DMS 273 (cell line): ENCODE measurements around the gene SLC9A7.
A peak's percentile ranks its signal among the peaks of the same experiment; 100 is the strongest.
"Not testable (repeated sequence)": the region's sequence is repeated elsewhere in the genome, so short reads cannot be mapped to it uniquely, and the experiment has no call there.

Experiments used
- DNase-seq: peaks from one replicate; lab custom pipeline; 2025; ENCODE audit not compliant: unreplicated experiment; lab: John Stamatoyannopoulos, UW

Gene SLC9A7

DNA sequence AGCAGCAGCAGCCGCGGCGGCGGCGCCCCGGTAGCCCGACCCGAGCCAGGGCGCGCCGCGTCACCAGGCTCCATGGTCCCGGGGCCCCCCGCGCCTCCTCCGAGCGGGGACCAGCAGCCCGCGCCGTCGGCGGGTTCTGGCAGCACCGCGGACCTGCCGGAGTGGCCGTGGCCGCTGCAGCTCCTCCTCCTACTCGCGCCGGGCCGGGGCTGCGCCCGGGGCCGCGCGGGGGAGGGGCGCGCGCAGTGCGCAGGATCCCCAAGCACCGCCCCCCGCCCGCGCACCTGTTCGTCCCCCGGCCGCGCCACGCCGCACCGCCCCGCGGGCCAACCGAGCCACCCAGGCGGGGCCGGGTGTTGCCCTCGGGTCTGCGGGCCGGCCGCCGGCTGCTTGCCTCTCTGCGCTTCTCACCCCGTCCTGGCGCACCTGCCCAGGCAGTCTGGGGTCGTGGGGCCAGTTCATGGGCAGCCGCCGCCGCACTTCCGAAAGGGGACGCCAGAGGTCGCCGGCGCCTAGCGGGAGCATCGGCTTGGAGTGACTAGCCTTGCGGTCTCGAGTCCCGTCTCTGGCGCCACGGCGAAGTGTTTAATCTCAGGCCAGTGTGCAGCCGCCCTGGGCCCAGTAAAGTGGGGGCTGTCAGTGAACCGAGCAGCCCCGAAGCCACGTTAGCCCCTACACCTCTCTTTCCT, at the start of gene SLC9A7:
TSS of gene SLC9A7 (minus strand) at position 163 of the 689 bp plus-strand sequence. CDS start at position 74, 89 bp downstream.
- DNase-seq = peak; percentile 92

DNA sequence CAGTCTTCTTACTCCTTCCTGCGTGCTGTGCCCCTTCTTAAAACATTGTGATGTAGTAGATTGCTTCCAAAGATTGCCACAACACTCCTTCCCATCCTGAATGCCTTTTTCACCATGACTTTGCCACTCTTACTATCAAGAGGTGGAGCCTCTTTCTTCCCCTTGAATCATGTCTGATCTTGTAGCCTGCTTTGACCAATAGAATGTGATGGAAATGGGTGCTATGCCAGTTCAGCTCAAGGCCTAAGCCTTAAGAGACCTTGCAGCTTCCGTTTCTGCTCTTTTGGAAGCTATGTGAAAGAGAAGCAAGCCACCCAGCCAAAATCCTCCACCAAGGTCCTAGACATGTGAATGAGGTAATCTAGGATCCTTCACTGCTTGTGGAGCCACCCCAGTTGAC, 46.4 kb upstream of the SLC9A7 start:
- DNase-seq = no peak

DNA sequence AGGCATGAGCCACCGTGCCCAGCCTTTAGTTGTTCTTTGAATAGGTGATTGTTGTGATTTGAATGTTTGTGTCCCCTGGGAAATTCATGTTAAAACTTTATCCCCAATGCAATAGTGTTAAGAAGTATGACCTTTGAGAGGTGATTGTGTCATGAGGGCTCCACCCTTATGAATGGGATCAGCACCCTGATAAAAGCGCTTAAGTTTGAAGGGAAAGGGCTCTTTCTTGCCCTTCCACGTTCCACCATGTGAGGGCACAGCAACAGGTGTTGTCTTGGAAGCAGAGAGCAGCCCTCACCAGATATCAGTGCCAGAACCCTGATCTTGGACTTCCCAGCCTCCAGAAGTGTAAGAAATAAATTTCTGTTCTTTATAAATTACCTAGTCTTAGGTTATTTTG, 44.2 kb upstream of the SLC9A7 start:
- peak; percentile 56 for DNase-seq

DNA sequence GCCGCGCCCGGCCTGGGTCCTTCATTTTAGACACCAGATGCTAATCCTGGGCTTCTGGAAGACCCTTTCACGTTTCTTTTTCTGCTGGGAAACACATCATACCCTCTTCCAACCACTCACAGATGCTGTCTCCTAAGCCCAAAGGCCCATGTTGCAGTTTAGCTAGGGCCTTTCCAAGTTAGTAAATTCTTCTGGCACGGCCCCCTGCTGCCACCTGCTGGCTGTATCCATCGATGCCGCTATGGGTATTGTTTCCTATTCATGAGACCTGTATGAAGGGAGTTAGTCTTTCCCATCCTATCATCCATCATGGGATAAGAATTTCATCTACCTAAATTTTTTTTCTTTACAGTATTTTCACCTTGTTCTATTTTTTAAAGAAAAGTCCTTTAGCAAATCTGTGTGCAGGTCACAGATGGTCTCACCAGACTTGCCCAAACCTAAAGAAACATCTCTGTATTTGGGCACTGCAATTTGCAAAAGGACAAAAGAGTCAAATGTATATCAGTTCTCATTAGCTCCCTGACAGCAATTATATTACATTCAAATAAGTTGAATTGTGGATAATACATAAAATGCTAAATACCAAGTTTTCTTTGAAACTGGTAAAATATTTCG, 37.8 kb upstream of the SLC9A7 start:
- DNase-seq = peak; percentile 84

DNA sequence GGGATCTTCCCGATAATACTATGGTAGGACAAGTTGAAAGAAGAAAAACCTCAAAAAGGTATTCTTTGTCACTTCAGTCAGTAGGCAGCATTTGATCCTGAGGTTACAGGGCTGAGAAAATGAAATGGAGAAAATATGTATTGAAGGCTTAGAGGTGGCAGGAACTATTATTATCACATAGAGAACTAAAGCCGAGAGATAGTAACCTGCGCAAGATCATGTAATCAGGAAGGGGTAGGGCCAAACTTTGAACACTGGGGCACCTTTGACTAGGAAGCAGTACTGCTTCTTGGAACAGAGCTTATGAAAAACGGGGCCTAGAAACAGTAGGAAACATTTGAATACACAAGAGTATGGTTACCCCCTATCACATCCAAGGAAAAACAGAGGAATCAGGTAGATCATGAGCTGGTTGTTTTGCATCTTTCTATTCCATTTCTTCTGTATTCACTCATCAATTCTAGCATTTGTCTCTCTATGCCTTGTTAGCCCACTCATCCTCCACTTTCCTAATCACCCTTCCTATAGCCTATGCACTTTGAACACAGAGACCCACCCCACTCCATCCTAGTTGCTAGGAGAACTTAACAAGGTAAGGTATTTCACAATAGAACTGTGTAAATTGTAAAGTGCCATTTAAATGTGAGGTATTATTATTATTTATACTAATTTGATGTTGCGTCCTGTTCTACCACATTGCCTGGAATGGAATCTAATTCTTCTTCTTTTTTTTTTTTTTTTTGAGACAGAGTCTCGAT, 34.6 kb upstream of the SLC9A7 start:
- no peak for DNase-seq

DNA sequence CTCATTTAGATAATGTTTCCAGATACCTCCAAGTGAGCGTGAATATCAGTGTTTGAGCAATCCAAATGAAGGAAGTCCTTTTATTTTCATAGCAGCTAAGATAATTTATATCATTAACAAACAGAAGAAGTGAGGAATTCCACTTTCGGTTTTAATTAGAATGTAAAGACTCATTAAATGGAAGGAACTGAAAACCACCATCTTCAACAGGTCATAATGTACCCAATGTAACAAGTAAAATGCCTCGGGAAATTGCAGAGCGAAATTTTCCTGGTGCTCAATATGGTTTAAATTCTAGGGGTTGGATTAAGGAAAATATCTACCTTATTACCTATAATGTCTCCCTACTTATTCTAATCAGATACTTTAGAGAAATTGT, 33.9 kb upstream of the SLC9A7 start:
- DNase-seq = no peak

DNA sequence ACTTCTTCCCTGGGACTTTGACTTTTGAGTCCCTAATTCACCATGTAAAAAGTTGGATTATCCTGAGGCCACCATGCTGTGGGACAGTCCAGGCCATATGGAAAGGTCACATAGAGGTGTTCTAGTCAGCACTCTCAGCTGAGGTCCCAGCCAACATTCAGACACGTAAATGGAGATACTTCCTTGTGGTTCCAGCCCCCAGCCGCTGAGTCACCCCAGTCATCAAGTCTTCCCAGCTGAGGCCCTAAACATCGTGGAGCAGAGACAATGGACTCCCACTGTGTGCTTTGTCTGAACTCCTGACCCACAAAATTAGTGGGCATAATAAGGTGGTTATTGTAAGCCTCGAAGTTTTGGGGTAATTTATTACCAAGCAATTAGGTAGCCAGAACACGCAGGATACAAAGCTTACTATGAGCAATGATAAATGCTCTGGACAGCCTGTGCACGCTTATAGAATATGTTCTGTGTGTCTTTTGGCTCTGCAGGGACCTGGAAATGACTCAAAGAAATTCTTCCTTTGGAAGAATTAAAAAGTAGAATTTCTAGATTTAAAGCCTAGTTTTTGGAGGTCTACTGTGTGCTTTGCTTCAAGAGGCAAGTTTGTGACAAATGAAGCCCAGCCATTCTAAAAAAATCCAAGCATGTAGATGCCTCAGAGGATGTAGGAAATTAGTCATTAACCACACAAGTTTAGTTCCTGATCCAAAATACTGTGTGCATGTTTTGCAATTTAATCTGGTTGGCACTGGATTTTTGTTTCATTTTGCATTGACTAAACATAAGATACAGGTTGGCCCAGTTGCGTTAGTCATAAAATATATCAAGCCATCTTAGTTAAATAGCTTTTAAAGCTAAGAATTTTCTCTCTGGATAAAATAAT, 33.2 kb upstream of the SLC9A7 start:
- no peak for DNase-seq

DNA sequence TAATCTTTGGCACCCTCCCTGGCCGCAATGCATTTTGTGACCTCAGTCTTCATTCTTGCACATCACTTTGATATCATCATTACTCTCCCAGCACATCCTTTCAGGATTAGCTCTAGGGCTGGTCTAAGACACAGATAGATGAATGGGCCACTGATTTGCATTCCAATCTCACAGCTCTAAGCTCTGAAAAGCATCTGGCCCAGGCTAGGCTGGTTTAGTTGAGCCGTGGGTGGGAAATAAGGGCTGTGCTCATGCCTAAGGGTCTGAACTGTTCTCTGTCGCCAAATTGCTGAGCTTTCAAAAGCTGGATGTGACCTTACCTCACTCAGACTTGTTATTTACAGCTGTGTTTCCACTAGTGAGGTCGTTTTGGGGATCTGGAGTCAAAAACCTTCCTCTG, 30.0 kb upstream of the SLC9A7 start:
- no peak for DNase-seq

DNA sequence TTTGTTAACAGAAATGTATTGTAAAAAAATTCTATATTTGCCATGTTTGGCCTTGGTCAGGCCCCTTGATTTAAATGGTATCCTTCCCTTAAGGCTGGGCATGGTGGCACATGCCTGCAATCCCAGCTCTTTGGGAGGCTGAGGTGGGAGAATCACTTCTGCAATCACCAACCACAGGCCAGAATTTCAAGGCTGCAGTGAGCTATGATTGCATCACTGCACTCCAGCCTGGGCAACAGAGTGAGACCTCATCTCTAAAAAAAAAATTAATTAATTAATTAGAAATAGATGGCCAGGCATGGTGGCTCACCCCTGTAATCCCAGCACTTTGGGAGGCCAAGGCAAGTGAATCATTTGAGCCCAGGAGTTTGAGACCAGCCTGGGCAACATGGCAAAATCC, 25.5 kb upstream of the SLC9A7 start:
- not testable (repeated sequence) for DNase-seq

DNA sequence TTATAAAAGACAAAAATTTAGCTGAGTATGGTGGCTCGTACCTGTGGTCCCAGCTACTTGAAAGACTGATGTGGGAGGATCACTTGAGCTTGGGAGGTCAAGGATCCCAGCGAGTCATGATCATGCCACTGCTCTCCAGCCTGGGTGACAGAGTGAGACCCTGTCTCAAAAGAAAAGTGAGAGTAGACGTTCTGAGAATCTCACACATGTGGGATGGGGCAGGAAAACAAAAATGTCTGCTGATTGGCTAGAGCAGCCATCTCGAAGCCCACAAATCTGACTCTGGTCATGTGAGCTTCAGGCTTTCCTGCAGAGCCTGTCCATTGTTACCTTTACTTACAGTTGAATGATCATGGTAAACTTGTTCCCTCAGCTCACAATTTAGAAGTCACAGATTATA, 23.1 kb upstream of the SLC9A7 start:
- no peak for DNase-seq

DNA sequence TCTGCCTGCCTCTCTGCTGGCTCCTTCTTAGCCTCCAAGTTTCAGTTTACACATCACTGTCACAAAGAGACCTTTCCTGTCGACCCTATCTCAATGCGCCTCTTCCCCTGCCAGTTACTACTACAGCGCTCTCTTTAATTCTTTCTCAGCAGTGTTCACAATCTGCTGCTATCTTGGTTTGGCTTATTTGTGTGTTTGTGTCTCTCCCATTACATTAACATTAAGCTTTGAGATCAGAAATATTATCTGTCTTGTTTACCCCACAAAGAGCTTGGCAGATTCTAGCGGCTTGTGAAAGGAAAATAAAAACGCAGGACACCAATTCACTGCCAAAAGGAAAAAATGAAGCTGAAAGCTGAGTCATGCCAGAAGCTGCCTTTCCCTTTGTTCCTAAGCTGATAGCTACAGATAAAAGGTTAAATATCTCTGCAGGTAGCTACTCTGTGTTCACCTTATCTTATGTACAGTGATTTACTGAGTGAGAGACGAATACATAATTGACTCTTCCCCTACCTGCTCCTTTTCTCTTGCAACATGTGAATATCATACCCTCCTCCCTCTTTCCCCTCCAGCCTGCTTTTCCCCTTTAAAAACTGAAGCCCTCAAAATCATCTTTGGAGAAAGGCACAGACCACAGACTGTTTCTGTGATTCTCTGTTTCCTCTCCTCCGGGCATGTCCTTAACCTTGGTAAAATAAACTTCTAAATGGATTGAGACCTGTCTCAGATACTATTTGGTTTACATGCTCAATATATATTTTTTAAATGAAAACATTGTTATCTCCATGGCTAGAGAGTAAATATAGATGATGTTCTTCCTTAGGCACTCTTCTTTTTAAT, 19.3 kb upstream of the SLC9A7 start:
- peak; percentile 18 for DNase-seq

DNA sequence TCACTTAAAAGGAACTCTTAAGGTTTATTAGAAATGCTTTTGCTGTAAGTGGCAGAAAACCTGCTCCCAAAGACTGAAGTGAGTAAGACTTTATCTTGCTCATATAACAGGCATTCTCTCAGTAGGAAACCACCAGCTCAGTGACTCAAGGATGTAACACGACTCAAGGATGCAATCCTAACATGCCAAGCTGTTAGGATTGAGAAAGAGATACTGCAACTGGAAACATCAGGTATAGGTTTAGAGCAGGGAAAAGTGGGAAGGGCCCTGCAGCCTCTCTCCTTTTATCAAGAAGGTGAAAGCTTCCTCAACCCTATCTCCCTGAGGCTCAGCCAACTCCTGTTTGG, 11.9 kb upstream of the SLC9A7 start:
- no peak for DNase-seq

DNA sequence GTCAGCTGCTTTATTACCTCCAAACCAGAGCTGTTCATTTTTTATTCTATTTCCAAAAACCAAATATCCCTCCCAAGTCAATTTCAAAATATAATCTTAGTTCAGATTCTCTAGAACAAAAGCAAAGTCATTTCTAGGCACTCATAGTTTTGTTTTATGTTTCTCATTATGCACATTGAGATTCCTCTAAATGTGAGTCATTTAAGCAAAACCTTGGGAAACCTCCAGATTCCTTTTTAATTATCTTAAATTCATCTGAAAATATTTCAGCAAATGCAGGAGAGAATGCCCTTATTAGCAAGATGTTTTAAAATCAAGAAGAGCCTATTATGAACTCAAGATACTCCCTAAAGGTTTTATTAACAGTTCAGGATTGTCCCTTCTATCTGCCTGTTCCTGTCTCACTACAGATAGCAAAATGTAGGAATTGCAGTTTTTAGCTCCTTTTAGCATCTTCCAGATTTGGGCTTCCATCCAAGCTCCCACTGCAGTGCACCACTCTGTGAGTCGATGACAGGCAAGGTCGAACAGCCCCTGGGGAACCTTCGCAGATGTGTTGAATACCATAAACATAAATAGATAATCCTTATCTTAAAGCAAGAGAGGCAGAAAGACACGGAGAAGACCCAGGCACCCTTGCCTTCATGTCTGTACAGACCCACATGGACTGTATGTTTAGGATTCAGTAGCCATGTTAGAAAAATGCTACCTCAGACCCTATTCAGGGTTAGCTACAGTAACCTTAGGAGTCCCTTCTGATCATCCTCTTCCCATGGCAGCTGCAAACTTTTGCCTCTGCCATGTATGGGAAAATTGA, 11.3 kb upstream of the SLC9A7 start:
- DNase-seq = no peak

DNA sequence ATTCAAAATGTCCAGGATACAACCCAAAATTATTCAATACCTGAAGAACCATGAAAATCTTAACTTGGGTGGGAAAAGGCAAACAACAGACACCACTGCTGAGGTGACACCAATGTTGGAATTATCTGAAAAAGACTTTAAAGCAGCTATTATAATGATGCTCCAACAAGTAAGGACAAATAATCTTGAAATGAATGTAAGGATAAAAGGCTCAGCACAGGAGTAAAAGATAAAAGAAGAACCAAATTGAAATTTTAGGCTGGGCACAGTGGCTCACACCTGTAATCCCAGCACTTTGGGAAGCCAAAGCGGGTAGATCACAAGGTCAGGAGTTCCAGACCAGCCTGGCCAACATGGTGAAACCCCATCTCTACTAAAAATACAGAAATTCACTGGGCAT, 4.0 kb upstream of the SLC9A7 start:
- DNase-seq = no peak

DNA sequence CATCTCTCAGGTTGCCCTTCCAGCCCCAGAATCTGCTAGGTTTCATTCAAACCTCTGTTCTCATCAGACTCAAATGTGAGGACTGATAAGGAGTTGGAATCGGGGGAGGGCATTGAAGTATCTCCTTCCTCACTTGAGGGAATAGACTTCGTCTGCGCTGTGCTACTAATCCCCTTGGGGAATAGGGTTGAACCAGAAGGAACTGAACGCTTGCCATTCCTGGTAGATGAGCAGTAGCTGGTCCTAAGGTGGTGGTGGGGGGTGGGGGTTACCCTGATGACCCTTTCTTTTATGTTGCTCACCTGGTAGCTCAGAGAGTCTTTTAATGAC, 692 bp upstream of the SLC9A7 start:
- no peak for DNase-seq

DNA sequence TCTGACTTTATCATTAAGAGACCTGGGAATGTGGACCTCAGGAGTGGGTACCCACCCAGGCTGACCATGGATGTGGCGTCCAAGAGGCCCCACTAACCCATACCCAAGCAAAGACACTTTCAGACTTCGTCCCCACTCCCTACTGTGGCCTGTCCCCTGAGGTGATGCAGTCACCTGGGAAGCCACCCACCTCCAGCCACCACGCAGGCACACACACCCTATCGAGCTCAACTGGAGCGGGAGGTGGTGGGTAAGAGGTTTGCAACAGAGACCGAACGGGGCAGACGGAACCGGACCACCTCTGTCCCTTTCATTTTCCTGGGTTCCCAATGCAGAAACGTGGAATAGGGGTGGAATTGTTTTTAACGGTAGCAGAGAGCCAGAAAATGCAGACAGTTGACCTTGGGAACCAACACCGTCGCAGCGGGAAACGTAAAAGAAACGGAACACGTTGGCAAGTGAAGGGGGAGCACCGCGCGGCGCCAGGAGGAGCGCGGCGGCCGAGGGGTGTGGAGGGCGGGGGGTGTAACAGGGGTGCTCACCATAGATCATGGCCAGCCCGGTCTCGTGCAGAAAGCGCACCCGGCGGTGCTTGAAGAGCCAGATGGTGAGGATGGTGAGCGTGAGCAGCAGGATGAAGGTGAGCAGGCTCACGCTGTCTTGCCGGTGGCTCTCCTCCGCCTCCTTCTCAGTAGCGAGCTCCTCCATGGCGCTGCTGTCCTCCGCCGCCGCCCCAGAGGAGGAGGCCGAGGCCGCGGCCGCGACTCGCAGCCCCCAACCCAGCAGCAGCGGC, 559 bp downstream of the SLC9A7 start:
- peak; percentile 78 for DNase-seq

DNA sequence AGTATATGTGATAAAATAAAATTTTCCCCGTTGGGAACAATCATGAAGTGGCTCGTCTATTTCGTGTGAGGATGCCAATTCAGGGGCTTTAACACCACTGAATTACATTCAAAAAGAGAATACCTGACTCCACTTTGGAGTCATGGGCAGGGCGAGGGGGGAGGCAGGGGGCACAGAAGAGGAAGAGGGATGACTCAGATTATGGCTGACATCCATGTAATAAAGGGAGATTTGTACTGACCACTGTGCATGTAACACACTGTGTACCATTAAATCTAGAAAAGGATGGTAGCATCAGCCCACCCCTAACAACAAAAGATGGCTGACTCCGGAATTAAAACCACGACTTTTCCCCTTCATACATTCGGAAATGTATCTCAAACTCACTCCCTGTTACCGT, 1.3 kb downstream of the SLC9A7 start:
- no peak for DNase-seq

DNA sequence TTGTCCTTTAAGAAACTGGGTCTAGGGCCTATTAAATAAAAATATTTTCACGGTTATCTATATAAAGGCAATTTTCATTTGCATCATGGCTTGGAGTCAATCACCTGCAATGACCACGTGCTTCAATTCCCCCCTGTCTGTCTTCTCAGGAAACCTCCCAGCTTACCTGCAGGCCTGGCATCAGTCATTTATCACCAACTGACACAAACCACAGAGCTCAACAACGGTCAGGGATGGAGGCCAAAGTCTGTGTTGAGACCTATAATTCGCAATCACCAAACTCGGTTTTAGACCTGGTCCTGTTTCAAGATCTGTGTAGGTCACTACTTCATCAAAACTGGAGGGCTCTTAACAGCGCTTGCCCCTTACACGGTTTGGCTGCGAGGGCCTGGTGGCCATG, 1.9 kb downstream of the SLC9A7 start:
- DNase-seq = no peak

DNA sequence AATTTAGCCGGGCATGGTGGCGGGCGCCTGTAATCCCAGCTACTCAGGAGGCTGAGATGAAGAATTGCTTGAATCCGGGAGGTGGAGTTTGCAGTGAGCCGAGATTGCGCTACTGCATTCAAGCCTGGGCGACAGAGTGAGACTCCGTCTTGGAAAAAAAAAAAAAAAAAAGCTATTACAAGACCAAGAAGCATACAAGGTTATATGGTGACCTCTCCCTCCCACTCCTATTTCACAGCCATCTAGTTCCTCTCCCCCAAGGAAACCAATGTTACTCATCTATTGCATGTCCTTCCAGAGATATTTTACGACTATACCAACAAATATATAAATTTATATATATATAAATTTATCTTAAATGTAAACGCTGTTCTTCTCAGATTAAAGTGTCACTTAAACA, 3.2 kb downstream of the SLC9A7 start:
- DNase-seq = no peak
